ENCODE results near the gene ASB15.

ASB15 gene

DNA sequence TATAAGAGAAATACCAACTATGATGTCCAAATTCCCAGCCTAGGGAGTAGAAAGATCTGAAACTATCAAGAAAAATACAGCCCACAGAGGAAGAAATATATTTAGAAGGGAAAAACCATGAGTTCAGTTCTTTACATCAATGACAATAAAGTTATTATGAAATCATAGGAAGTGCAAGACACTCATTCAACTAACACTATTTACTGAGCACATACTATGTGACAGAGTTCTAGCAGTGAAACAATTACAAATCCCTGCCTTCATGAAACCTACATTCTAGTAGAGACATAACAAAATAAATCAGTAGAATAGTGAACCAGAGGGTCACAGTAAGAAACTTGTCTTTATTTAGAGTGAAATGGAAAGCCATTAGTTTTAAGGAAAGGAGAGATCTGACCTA lies 46.1 kb upstream of the ASB15 start:
- no peaks in the 10 kb centered on the region for H4K20me1 ChIP-seq (ENCODE audit: insufficient read depth, low read length)
- peaks cover 49% of the 10 kb centered on the region for H3K79me2 ChIP-seq (ENCODE audit: low read length)
- TF ChIP-seq, protein P1, sequence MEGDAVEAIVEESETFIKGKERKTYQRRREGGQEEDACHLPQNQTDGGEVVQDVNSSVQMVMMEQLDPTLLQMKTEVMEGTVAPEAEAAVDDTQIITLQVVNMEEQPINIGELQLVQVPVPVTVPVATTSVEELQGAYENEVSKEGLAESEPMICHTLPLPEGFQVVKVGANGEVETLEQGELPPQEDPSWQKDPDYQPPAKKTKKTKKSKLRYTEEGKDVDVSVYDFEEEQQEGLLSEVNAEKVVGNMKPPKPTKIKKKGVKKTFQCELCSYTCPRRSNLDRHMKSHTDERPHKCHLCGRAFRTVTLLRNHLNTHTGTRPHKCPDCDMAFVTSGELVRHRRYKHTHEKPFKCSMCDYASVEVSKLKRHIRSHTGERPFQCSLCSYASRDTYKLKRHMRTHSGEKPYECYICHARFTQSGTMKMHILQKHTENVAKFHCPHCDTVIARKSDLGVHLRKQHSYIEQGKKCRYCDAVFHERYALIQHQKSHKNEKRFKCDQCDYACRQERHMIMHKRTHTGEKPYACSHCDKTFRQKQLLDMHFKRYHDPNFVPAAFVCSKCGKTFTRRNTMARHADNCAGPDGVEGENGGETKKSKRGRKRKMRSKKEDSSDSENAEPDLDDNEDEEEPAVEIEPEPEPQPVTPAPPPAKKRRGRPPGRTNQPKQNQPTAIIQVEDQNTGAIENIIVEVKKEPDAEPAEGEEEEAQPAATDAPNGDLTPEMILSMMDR (IDR thresholded peaks at IDR 0.05; ENCODE audit: low read length): no peak
- no peak for TF ChIP-seq EZH2phosphoT487 (IDR thresholded peaks at IDR 0.05; ENCODE audit: low read length)
- no peak for TF ChIP-seq EZH2 (optimal IDR thresholded peaks at IDR 0.05; ENCODE audit: low read depth, low read length)
- no peak overlapping the region for H3K9ac ChIP-seq (ENCODE audit: low read length)
- no peak overlapping the region for H3K4me3 ChIP-seq (ENCODE audit: low read length)
- H3K27ac ChIP-seq (ENCODE audit: low read length): no peak overlapping the region
- no peak overlapping the region for H2AFZ ChIP-seq (ENCODE audit: low read length)
- no peak overlapping the region for H3K4me2 ChIP-seq (ENCODE audit: low read depth, low read length)
- no peaks in the 10 kb centered on the region; the same call in 1 of the 2 replicates for H3K36me3 ChIP-seq (replicated peaks; ENCODE audit: insufficient read depth, low read length)
- no peaks in the 10 kb centered on the region for H3K27me3 ChIP-seq (replicated peaks; ENCODE audit: insufficient read depth, low read length)
- no peaks in the 10 kb centered on the region for H3K9me3 ChIP-seq (replicated peaks; ENCODE audit: insufficient read depth, low read length)
- DNase-seq: no peak
- H3F3A ChIP-seq (ENCODE audit: insufficient read depth, low read length): no peaks in the 10 kb centered on the region
- H3K9me2 ChIP-seq (replicated peaks; ENCODE audit: insufficient read depth, low read length): no peaks in the 10 kb centered on the region
- H3K4me1 ChIP-seq (ENCODE audit: low read length): peaks cover 14% of the 10 kb centered on the region

GRCh38 chr7:123557016-123557397 lies 44.6 kb upstream of the ASB15 start:
- no peaks in the 10 kb centered on the region for H3K9me2 ChIP-seq (replicated peaks; ENCODE audit: insufficient read depth, low read length)
- peaks cover 14% of the 10 kb centered on the region for H3K4me1 ChIP-seq (ENCODE audit: low read length)
- H3K27ac ChIP-seq (ENCODE audit: low read length): peak overlapping the region; percentile 65; the same call in 1 of the 2 replicates
- H3K4me3 ChIP-seq (ENCODE audit: low read length): peak overlapping the region; percentile 90
- H3K9me3 ChIP-seq (replicated peaks; ENCODE audit: insufficient read depth, low read length): no peaks in the 10 kb centered on the region
- peak; percentile 36 for DNase-seq
- peak overlapping the region; percentile 58 for H3K4me2 ChIP-seq (ENCODE audit: low read depth, low read length)
- no peaks in the 10 kb centered on the region for H3F3A ChIP-seq (ENCODE audit: insufficient read depth, low read length)
- no peaks in the 10 kb centered on the region for H4K20me1 ChIP-seq (ENCODE audit: insufficient read depth, low read length)
- H3K9ac ChIP-seq (ENCODE audit: low read length): peak overlapping the region; percentile 91
- peak overlapping the region; percentile 92 for H2AFZ ChIP-seq (ENCODE audit: low read length)
- H3K79me2 ChIP-seq (ENCODE audit: low read length): peaks cover 47% of the 10 kb centered on the region
- no peaks in the 10 kb centered on the region; the same call in 1 of the 2 replicates for H3K36me3 ChIP-seq (replicated peaks; ENCODE audit: insufficient read depth, low read length)
- H3K27me3 ChIP-seq (replicated peaks; ENCODE audit: insufficient read depth, low read length): no peaks in the 10 kb centered on the region
- TF ChIP-seq, protein P1 (IDR thresholded peaks at IDR 0.05; ENCODE audit: low read length): no peak
- TF ChIP-seq EZH2phosphoT487 (IDR thresholded peaks at IDR 0.05; ENCODE audit: low read length) (no peak), EZH2 (optimal IDR thresholded peaks at IDR 0.05; ENCODE audit: low read depth, low read length) (no peak)

DNA sequence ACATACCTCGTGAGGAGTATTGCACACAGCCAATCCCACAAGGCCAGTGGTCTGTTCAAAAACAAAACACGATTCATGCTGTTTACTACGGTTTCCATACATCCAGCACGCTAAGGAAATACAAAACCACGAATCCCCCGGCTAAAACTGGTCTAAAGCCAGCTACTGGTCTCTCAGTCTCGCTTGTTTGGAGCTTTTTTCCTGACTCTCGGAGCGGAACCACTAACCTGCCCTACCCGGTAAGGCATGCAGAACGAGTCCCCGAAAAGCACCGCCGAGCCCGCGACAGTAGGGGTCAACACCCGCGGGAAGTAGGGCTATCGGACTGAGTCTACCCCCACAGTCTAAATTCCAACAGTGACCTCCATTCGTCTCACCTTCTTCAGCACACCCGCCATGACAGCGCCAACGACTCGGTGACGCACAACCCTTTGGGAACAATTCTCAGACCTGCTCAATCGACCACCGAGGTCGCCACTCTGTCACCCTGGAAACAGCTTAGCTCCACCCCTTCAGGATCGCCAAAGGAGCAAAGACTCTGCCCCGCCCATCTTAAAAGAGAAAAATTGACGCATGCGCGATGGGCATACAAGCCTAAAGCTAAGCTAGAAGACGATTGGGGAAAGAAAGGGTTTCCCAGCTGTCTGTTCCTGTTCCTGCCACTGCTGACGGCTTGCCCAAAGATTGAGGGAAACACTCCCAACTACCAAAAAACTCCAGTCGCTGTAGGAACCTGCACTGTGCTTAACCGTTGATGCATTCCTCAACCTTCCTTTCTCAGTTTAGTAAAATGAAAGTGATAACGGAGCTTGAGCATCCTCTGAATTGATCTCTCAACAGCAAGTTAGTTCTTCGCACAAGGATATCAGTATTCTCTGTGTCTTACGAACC lies 44.0 kb upstream of the ASB15 start, which contains the start of gene NDUFA5:
NDUFA5 (minus strand) TSS at position 421 of the 891 bp plus-strand sequence; CDS start at position 398, 23 bp downstream.
- H3K79me2 ChIP-seq (ENCODE audit: low read length): peaks cover 45% of the 10 kb centered on the region
- DNase-seq: peak; percentile 100
- peak within 1 kb of the TSS; percentile 92 for H2AFZ ChIP-seq (ENCODE audit: low read length)
- peak within 1 kb of the TSS; percentile 91 for H3K9ac ChIP-seq (ENCODE audit: low read length)
- no peak for TF ChIP-seq EZH2 (optimal IDR thresholded peaks at IDR 0.05; ENCODE audit: low read depth, low read length)
- no peak for TF ChIP-seq EZH2phosphoT487 (IDR thresholded peaks at IDR 0.05; ENCODE audit: low read length)
- TF ChIP-seq, protein P1 (IDR thresholded peaks at IDR 0.05; ENCODE audit: low read length): no peak
- no peaks in the 10 kb centered on the region for H3F3A ChIP-seq (ENCODE audit: insufficient read depth, low read length)
- no peaks in the 10 kb centered on the region for H3K27me3 ChIP-seq (replicated peaks; ENCODE audit: insufficient read depth, low read length)
- peak within 1 kb of the TSS; percentile 64 for H3K4me2 ChIP-seq (ENCODE audit: low read depth, low read length)
- no peaks in the 10 kb centered on the region for H4K20me1 ChIP-seq (ENCODE audit: insufficient read depth, low read length)
- H3K9me2 ChIP-seq (replicated peaks; ENCODE audit: insufficient read depth, low read length): no peaks in the 10 kb centered on the region
- H3K27ac ChIP-seq (ENCODE audit: low read length): peak within 1 kb of the TSS; percentile 65
- peaks cover 14% of the 10 kb centered on the region for H3K4me1 ChIP-seq (ENCODE audit: low read length)
- H3K36me3 ChIP-seq (replicated peaks; ENCODE audit: insufficient read depth, low read length): no peaks in the 10 kb centered on the region; the same call in 1 of the 2 replicates
- peak within 1 kb of the TSS; percentile 90 for H3K4me3 ChIP-seq (ENCODE audit: low read length)
- H3K9me3 ChIP-seq (replicated peaks; ENCODE audit: insufficient read depth, low read length): no peaks in the 10 kb centered on the region
